NCI-H2029 (cell line): ENCODE data around the gene CDSN.
"Not testable (repeated sequence)": the region's sequence is repeated elsewhere in the genome, so short reads cannot be mapped to it uniquely, and the experiment has no call there.

ENCODE experiments used
- DNase-seq: peaks from one replicate; lab custom pipeline; 2025; lab: John Stamatoyannopoulos, UW

Gene CDSN

GRCh38 chr6:31081872-31082271 lies 38.4 kb downstream of the CDSN start:
- no peak for DNase-seq

DNA sequence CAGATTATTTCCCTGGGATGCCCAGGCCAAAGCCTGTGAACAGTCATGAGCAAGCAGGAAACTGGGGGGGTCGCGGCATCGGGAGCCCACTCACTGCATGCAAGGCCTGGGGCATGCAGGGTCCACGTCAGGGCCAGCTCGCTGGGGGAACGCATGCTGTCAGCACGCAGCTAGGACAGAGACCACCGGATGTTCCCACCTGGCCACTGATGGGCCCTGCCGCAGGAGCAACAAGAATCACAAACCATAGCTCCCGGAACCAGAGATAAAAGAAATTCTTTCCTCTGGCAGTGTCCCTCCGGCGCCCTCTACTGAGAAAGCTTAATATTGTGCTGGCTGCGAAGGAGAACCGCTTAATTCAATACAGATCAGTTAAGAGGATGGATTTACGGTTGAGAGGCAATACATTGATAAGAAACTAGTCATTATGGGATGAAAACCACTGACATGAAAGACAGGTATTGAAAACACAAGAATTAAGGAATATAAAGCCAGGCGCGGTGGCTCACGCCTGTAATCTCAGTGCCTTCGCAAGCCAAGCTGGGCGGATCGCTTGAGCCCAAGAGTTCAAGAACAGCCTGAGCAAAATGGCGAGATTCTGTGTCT lies 40.5 kb downstream of the CDSN start:
- peak; percentile 60 for DNase-seq

DNA sequence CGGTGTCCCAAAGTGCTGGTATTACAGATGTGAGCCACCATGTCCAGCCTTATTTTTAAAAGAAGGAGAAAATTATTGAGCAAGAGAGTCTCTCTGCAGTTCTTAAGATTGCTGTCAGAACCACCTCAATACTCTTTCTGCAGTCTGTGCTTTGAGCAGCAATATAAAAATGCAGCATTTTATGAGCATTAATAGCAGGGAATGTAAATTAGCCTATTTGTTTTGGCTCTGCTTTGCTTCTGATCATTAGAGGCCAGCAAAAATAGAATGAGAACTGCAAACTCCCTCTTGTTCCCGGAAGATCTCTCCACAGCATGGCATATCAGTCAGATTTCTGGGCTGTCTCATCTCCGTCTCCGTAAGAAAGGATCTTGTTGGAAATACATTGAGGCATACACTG lies 43.6 kb downstream of the CDSN start:
- no peak for DNase-seq

GRCh38 chr6:31075528-31075927 lies 44.7 kb downstream of the CDSN start:
- DNase-seq, result no peak

GRCh38 chr6:31074401-31074800 lies 45.8 kb downstream of the CDSN start:
- DNase-seq, result no peak

DNA sequence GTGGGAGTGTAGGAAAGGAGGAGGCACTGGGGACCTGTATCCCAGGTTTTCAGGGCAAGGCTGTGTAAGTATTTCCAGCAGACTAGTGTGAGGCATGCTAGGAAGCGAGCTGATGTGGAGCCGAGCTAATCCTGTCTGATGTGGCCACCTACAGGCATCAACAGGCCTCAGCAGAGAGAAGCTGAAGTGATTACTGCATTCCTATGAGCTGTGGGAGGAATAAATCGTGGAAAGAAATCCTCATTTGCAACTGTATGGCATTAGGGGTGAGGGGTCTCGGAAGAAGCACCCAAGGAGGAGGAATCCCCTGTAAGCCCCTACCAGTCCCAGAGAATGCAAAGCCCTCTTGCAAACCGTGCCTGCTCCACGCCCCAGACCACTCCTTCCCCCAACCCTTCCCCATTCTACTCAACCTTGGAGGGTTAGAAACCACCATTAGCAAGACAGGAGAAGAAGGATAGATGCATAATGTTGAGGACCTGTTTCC lies 49.5 kb downstream of the CDSN start:
- no peak for DNase-seq

GRCh38 chr6:31068669-31069340 lies 51.4 kb downstream of the CDSN start:
- peak; percentile 71 for DNase-seq

GRCh38 chr6:31067891-31068668 lies 52.2 kb downstream of the CDSN start:
- not testable (repeated sequence) for DNase-seq

- DNase-seq, result not testable (repeated sequence)
These were observed 53.2 kb downstream of the CDSN start for GRCh38 chr6:31067028-31067427.

DNA sequence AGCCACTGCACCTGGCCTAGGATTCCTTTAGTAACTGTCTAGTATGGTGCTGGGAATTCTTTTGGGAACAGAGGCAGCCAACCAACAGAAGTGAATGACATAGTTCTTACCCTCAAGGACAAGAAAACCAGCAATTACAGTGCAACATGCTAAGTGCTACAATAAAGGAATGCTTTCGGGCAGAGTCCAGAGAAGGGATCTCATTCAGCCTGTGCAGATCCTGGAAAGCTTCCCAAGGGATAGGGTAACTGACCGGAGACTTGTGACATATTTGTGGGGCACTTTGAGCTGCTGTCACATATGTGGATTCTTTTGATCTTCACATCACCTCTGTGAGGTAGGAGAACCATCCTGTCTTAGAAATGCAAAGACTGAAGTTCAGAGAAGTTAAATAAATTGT lies 54.7 kb downstream of the CDSN start:
- DNase-seq, result no peak
